ENCODE data around the gene SPRY4. TPM values are rescaled to one million over a fixed set of nuclear protein-coding genes. Genes with fewer than 3 reads are reported as not detected.
A peak's percentile ranks its signal among the peaks of the same experiment; 100 is the strongest.

SPRY4 gene
- total and polyA plus RNA-seq, 4 donors: 16.7 to 33.9 (median 23.2) TPM

- H3K9ac ChIP-seq (ENCODE audit: insufficient read depth in 1 of 2, low read length in 2 of 2): no peak overlapping the region
- H3K36me3 ChIP-seq (ENCODE audit: control insufficient read depth in 4 of 4, insufficient read depth in 4 of 4, low read length in 4 of 4): no peaks in the 10 kb centered on the region
- no peak for DNase-seq
- peaks cover 0 to 3% (median 0%) of the 10 kb centered on the region in 4 donors for H3K9me3 ChIP-seq (ENCODE audit: control insufficient read depth in 4 of 4, insufficient read depth in 3 of 4, low read length in 3 of 4)
- peaks cover 0 to 20% (median 3%) of the 10 kb centered on the region in 5 donors for H3K4me1 ChIP-seq (ENCODE audit: control insufficient read depth in 5 of 5, insufficient read depth in 5 of 5, low read length in 5 of 5)
- WGBS, 2 donors: 93 to 97% methylated on average over 6 of the region's 6 CpGs
- H3K27ac ChIP-seq (ENCODE audit: low read depth in 1 of 2, low read length in 1 of 2): no peak overlapping the region
- ATAC-seq (ENCODE audit: insufficient read depth, low FRiP score): no peak
- TF ChIP-seq CTCF (IDR thresholded peaks at IDR 0.05; ENCODE audit: control extremely low read depth, extremely low read depth): no peak
- no peak overlapping the region for H3K4me3 ChIP-seq
- H3K27me3 ChIP-seq (ENCODE audit: control insufficient read depth in 3 of 3, insufficient read depth in 3 of 3, low read length in 2 of 3): no peaks in the 10 kb centered on the region
These were observed 42.9 kb downstream of the SPRY4 start for GRCh38 chr5:142281966-142282365.

- ATAC-seq (ENCODE audit: insufficient read depth, low FRiP score): no peak
- DNase-seq: no peak
- Histone ChIP-seq H3K4me3 (no peak overlapping the region), H3K27ac (ENCODE audit: low read depth in 1 of 2, low read length in 1 of 2) (peak overlapping the region; percentile 57 to 64), H3K9ac (ENCODE audit: insufficient read depth in 1 of 2, low read length in 2 of 2) (no peak overlapping the region), H3K36me3 (ENCODE audit: control insufficient read depth in 4 of 4, insufficient read depth in 4 of 4, low read length in 4 of 4) (no peaks in the 10 kb centered on the region), H3K27me3 (ENCODE audit: control insufficient read depth in 3 of 3, insufficient read depth in 3 of 3, low read length in 2 of 3) (no peaks in the 10 kb centered on the region), H3K9me3 (ENCODE audit: control insufficient read depth in 4 of 4, insufficient read depth in 3 of 4, low read length in 3 of 4) (peaks cover 0 to 3% (median 0%) of the 10 kb centered on the region in 4 donors), H3K4me1 (ENCODE audit: control insufficient read depth in 5 of 5, insufficient read depth in 5 of 5, low read length in 5 of 5) (peaks cover 0 to 20% (median 3%) of the 10 kb centered on the region in 5 donors)
- no peak for TF ChIP-seq CTCF (IDR thresholded peaks at IDR 0.05; ENCODE audit: control extremely low read depth, extremely low read depth)
- whole genome bisulfite sequencing, 2 donors: 66 to 84% methylated on average over 6 of the region's 6 CpGs
These were observed 43.8 kb downstream of the SPRY4 start for GRCh38 chr5:142281008-142281367.

GRCh38 chr5:142280066-142281007, 44.5 kb downstream of the SPRY4 start:
- Histone ChIP-seq H3K27ac (ENCODE audit: low read depth in 1 of 2, low read length in 1 of 2) (peak overlapping the region; percentile 57 to 64), H3K4me3 (no peak overlapping the region), H3K36me3 (ENCODE audit: control insufficient read depth in 4 of 4, insufficient read depth in 4 of 4, low read length in 4 of 4) (no peaks in the 10 kb centered on the region), H3K4me1 (ENCODE audit: control insufficient read depth in 5 of 5, insufficient read depth in 5 of 5, low read length in 5 of 5) (peaks cover 0 to 20% (median 3%) of the 10 kb centered on the region in 5 donors), H3K9me3 (ENCODE audit: control insufficient read depth in 4 of 4, insufficient read depth in 3 of 4, low read length in 3 of 4) (peaks cover 0 to 3% (median 0%) of the 10 kb centered on the region in 4 donors), H3K9ac (ENCODE audit: insufficient read depth in 1 of 2, low read length in 2 of 2) (no peak overlapping the region), H3K27me3 (ENCODE audit: control insufficient read depth in 3 of 3, insufficient read depth in 3 of 3, low read length in 2 of 3) (no peaks in the 10 kb centered on the region)
- TF ChIP-seq CTCF (IDR thresholded peaks at IDR 0.05; ENCODE audit: control extremely low read depth, extremely low read depth): no peak
- peak; percentile 56 to 71 (median 60) for DNase-seq
- ATAC-seq (ENCODE audit: insufficient read depth, low FRiP score): peak; percentile 31
- 57 to 69% methylated on average over 17 of the region's 17 CpGs for WGBS, 2 donors
